Endothelial cell (in vitro differentiated cells): ENCODE results near the gene CKAP5. TPM values are rescaled to one million over a fixed set of nuclear protein-coding genes. Genes with fewer than 3 reads are reported as not detected.

Experiments
- DNase-seq: peaks from one replicate; pipeline ENCODE4 v3.0.0; 2021; ENCODE audit warnings: low spot score
- H3K27ac Mint-ChIP-seq: one replicate; pipeline ENCODE4 v1.8.0; 2021; ENCODE audit warnings: mixed read lengths, inconsistent platforms; ENCODE audit not compliant: unreplicated experiment
- H3K27me3 Mint-ChIP-seq: one replicate; pipeline ENCODE4 v1.8.0; 2021; ENCODE audit warnings: mild to moderate bottlenecking, moderate library complexity, mixed read lengths, inconsistent platforms; ENCODE audit not compliant: unreplicated experiment
- H3K36me3 Mint-ChIP-seq: one replicate; pipeline ENCODE4 v1.8.0; 2021; ENCODE audit warnings: mild to moderate bottlenecking, low read depth, mixed read lengths, inconsistent platforms; ENCODE audit not compliant: unreplicated experiment
- H3K4me1 Mint-ChIP-seq: one replicate; pipeline ENCODE4 v1.8.0; 2021; ENCODE audit warnings: mild to moderate bottlenecking, mixed read lengths, inconsistent platforms; ENCODE audit not compliant: unreplicated experiment
- H3K4me3 Mint-ChIP-seq: one replicate; pipeline ENCODE4 v1.8.0; 2021; ENCODE audit warnings: mild to moderate bottlenecking, mixed read lengths, inconsistent platforms; ENCODE audit not compliant: unreplicated experiment
- H3K9me3 Mint-ChIP-seq: one replicate; pipeline ENCODE4 v1.8.0; 2021; ENCODE audit warnings: mixed read lengths, inconsistent platforms; ENCODE audit not compliant: unreplicated experiment
- total RNA-seq: library from RNA; stranded (reverse); fragmentation: NEBNext Ultra II Directional; extraction: Animal tissue kit (Norgen Biotek cat#: 25700); gene quantifications from one replicate; pipeline ENCODE4 v1.2.1, GENCODE V29; 2021; ENCODE audit not compliant: unreplicated experiment
- TF ChIP-seq, protein P1 (sequence below): fragments of 200-600 bp; sonication (generic); IDR thresholded peaks from one replicate; pipeline ENCODE4 v1.5.0; 2021; ENCODE audit warnings: antibody characterized with exemption; ENCODE audit not compliant: unreplicated experiment

CKAP5 gene
- total RNA-seq, 1 donor from 2014 or later: 84.4 TPM

DNA sequence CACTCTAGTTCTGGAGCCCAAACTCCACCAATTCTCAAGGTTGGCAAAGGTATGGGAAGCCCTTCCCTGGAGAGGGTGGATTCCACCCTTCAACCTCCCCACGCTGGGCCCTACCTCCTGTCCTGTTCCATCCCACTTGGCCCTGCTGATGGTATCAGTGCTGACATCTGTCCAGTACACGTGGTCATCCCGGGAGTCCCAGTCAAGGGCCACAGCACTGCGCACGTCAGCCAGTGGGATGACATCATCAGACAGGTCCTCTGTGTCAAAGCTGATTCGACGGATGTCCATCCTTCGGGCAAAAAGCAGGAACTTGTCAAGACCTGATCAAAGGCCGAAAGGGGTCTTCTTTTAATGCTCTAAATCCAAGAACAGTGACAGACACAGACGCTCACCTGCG, 40.1 kb upstream of the CKAP5 start:
- DNase-seq: no peak
- Mint-ChIP-seq H3K4me3 (no peak overlapping the region), H3K9me3 (no peaks in the 10 kb centered on the region), H3K36me3 (peaks cover 33% of the 10 kb centered on the region), H3K27me3 (peaks cover 3% of the 10 kb centered on the region), H3K27ac (no peak overlapping the region), H3K4me1 (peaks cover 8% of the 10 kb centered on the region)
- TF ChIP-seq, protein P1, sequence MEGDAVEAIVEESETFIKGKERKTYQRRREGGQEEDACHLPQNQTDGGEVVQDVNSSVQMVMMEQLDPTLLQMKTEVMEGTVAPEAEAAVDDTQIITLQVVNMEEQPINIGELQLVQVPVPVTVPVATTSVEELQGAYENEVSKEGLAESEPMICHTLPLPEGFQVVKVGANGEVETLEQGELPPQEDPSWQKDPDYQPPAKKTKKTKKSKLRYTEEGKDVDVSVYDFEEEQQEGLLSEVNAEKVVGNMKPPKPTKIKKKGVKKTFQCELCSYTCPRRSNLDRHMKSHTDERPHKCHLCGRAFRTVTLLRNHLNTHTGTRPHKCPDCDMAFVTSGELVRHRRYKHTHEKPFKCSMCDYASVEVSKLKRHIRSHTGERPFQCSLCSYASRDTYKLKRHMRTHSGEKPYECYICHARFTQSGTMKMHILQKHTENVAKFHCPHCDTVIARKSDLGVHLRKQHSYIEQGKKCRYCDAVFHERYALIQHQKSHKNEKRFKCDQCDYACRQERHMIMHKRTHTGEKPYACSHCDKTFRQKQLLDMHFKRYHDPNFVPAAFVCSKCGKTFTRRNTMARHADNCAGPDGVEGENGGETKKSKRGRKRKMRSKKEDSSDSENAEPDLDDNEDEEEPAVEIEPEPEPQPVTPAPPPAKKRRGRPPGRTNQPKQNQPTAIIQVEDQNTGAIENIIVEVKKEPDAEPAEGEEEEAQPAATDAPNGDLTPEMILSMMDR: no peak

DNA sequence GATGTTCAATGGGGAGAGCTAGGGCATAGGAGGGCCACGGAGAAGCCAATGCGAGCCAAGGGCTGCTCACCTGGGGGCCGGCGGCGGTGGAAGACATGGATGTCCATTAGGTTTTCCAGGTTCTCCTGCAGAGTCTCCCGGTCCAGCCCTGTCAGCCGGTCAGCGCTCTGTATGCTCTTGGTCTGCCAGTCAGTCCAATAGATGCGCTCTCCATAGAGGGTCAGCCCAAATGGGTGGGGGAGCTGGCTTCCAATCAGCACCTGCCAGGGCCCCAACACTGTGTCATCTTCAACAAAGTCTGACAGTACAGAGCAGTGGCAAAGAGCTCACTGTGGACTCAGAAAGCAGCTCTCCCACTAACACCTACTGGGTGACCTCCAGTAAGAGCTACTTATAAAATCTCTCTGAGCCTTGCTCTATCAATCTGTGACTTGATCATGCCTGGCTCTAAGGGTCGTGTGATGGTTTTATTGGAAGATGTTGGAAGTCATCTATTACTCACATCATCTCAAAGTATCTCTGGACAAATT, 33.0 kb upstream of the CKAP5 start:
- H3K27me3 Mint-ChIP-seq: no peaks in the 10 kb centered on the region
- peaks cover 47% of the 10 kb centered on the region for H3K36me3 Mint-ChIP-seq
- H3K4me1 Mint-ChIP-seq: peaks cover 5% of the 10 kb centered on the region
- no peak overlapping the region for H3K4me3 Mint-ChIP-seq
- H3K9me3 Mint-ChIP-seq: no peaks in the 10 kb centered on the region
- no peak overlapping the region for H3K27ac Mint-ChIP-seq
- TF ChIP-seq, protein P1: no peak
- no peak for DNase-seq

DNA sequence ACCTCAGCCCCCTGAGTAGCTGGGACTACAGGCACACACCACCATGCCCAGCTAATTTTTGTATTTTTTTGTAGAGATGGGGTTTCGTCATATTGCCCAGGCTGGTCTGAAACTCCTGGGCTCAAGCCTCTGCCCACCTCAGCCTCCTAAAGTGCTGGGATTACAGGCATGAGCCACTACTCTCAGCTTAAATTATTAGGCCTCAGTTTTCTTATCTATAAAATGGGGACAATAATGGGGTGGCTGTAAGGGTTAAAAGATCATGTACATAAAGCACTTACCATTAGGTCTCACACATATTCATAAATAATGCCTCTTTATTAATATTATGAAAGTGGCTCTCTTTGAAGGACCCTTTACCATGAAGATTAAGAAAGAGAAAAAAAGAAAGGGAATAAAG, 31.5 kb upstream of the CKAP5 start:
- Mint-ChIP-seq H3K36me3 (peaks cover 43% of the 10 kb centered on the region), H3K4me1 (peaks cover 5% of the 10 kb centered on the region)

DNA sequence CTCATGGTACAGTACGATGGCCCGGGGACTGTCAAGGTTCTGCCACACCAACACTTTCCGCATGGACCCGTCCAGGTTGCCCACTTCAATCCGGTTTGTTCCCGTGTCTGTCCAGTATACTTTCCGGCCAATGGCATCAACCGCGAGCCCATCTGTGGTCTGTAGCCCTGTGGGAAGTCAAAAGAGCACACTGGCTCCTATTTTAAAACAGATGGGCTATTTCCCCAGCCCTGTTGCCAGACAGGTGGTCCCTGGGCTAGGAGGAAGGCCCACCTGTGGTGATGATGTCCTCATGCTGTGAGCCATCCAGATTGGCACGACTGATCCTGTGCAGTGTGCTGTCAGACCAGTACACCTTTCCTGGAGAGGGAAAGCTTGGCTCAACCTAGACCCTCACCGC, 30.4 kb upstream of the CKAP5 start:
- H3K4me3 Mint-ChIP-seq: peak overlapping the region; percentile 57
- peaks cover 42% of the 10 kb centered on the region for H3K36me3 Mint-ChIP-seq
- no peak for DNase-seq
- no peak overlapping the region for H3K27ac Mint-ChIP-seq
- H3K4me1 Mint-ChIP-seq: peaks cover 3% of the 10 kb centered on the region
- TF ChIP-seq, protein P1: no peak
- no peaks in the 10 kb centered on the region for H3K9me3 Mint-ChIP-seq
- no peaks in the 10 kb centered on the region for H3K27me3 Mint-ChIP-seq

More for the DNA sequence above, 31.5 kb upstream of the CKAP5 start:
- H3K9me3 Mint-ChIP-seq: no peaks in the 10 kb centered on the region
- H3K27me3 Mint-ChIP-seq: no peaks in the 10 kb centered on the region
- no peak overlapping the region for H3K4me3 Mint-ChIP-seq
- DNase-seq: no peak
- TF ChIP-seq, protein P1: no peak
- H3K27ac Mint-ChIP-seq: no peak overlapping the region

DNA sequence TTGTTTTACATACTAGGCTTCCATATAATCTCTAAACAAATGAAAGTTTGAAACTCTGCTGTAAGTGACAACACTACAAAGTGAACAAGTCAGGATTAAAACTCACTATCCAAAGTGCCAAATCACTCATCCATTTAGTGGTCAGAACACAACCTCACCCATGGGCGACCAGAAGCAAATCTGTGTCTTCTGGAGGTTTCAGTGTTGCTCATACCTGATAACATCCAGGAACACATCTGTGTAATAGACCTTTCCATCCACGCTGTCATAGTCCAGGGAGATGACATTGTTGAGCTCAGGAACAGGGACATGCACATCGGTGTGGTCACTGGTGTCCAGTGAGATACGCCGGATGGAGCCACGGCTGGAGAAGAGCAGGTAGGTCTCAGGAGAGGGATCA, 28.5 kb upstream of the CKAP5 start:
- H3K36me3 Mint-ChIP-seq: peaks cover 45% of the 10 kb centered on the region
- H3K4me3 Mint-ChIP-seq: peak overlapping the region; percentile 48
- TF ChIP-seq, protein P1: no peak
- DNase-seq: no peak
- H3K9me3 Mint-ChIP-seq: no peaks in the 10 kb centered on the region
- H3K27ac Mint-ChIP-seq: no peak overlapping the region
- H3K27me3 Mint-ChIP-seq: no peaks in the 10 kb centered on the region
- no peaks in the 10 kb centered on the region for H3K4me1 Mint-ChIP-seq
